GM18951 (cell line): Measurements from ENCODE around the gene RCOR3.

ENCODE experiments used
- POLR2A ChIP-seq: IDR thresholded peaks from 4 replicates; pipeline ENCODE4 v1.6.1; 2011; ENCODE audit warnings: mild to moderate bottlenecking; ENCODE audit not compliant: insufficient read length, insufficient read depth; ENCODE audit errors: extremely low read depth
- in situ Hi-C: fragments of 300-500 bp; cut with MboI; formaldehyde crosslinking; loops from one replicate; pipeline ENCODE4 v1.12.0; 2022; ENCODE audit warnings: low sequenced_read_pairs, mixed read lengths, inconsistent platforms; ENCODE audit not compliant: unreplicated experiment

Gene RCOR3

DNA sequence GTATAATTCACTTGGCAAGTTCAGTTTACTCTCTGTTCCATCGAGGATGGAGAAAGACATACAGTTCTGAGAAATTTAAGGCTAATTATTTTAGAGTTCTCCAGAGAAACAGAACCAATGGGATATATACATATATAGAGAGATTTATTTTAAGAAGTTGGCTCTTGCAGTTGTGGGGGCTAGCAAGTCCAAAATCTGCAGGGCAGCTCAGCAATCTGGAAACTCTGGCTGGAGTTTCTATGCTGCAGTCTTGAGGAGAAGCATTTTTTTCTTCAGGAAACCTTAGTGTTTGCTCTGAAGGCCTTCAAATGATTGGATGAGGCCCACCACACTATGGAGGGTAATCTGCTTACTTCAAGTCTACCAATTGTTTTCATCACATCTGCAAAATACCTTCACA is 102.0 kb downstream of the RCOR3 start:
- TF ChIP-seq POLR2A, result no peak
- in situ Hi-C loops, result no loop called here
